C1 segment of cervical spinal cord (tissue), 14 donors: ENCODE measurements around the gene PRM1.

Experiments used
- DNase-seq, 14 donors: peaks; one replicate each; lab custom pipeline; 2025; lab: John Stamatoyannopoulos, UW

Gene PRM1

DNA sequence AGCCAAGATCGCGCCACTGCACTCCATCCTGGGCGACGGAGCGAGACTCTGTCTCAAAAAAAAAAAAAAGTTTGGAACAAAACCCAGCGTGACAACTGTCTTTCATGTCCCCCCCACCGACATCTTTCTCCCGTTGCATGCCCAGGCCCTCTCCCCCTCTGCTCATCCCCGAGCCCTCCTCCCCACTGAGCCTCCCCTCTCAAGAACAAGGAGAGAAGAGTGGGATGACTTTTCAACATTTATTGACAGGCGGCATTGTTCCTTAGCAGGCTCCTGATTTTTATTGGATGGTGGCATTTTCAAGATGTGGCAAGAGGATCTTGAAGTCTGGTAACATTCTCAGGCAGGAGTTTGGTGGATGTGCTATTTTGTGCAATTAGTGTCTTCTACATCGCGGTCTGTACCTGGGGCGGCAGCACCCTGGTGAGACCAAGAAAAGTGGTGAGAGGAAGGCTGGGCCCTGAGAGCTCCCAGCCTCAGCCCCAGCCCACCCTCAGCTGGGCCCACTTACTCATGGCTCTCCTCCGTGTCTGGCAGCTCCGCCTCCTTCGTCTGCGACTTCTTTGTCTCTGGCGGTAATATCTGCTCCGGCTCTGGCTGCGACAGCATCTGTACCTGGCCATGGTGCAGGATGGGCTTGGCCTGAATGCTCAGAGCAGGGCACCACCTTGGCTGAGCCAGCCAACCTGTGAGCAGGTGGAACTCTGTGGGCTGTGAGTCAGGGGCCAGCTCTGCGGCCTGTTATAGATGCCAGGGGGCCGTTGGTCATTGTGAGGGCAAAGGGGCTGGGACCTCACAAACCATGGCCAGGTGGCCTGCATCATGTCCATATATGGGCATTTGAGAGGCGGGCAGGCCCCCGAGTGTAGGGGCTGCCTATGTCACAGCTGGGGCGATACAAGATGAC lies at the start of gene PRM1:
PRM1 (minus strand) TSS at position 715 of the 907 bp plus-strand sequence; CDS start at position 623, 92 bp downstream.
- no peak for DNase-seq

DNA sequence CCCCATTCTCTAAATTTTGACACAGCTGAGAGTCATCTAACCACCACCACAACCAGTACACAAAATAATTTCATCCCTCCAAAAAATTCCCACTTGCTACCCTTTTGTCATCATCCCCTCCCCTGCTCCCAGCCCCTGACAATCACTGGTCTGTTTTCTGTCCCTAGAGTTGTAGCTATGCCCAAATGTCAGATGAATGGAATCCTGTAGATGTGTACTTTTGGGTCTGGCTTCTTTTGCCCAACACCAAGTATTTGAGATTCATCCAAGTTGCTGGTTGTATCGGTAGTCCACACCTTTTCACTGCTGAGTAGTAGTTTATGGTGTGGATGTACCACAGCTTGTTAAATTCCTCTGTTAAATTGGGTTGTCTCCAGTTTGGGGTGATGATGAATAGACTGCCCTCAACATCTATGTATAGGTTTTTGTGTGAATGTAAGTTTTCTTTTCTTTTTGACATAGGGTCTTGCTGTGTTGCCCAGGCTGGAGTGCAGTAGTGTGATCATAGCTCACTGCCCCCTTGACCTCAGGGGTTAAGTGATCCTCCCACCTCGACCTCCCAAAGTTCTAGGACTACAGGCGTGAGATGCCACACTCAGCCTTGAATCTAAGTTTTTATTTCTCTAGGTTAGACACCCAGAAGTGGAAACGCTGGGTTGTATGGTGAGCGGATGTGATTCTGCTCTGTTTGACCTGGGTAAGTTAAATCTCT lies 49.6 kb upstream of the PRM1 start:
- no peak for DNase-seq

GRCh38 chr16:11329891-11330290 lies 48.8 kb upstream of the PRM1 start:
- no peak for DNase-seq

DNA sequence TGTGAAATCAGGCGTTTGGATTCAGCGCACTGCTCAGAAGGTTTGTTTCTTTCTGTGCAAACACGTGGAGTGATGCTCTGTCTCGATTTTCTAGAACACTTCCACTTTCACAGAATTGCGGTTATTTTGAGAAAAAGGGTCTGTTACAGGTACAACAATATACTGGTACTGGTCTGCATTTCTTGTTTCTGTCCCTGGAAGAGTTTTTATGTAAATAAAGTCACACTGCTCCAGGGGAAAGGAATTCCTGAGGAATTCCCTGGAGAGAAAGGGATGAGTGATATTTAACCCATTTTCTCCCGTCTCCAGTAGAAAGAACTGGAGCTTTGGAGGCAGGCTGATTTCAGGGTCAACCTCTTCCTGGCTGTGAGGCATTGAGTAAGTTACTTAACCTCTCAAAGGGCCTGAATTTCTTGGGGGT lies 48.0 kb upstream of the PRM1 start:
- DNase-seq: no peak

GRCh38 chr16:11328172-11329070 lies 47.3 kb upstream of the PRM1 start:
- peak in 3 of 14 donors; percentile 3 to 30 (median 4) for DNase-seq

DNA sequence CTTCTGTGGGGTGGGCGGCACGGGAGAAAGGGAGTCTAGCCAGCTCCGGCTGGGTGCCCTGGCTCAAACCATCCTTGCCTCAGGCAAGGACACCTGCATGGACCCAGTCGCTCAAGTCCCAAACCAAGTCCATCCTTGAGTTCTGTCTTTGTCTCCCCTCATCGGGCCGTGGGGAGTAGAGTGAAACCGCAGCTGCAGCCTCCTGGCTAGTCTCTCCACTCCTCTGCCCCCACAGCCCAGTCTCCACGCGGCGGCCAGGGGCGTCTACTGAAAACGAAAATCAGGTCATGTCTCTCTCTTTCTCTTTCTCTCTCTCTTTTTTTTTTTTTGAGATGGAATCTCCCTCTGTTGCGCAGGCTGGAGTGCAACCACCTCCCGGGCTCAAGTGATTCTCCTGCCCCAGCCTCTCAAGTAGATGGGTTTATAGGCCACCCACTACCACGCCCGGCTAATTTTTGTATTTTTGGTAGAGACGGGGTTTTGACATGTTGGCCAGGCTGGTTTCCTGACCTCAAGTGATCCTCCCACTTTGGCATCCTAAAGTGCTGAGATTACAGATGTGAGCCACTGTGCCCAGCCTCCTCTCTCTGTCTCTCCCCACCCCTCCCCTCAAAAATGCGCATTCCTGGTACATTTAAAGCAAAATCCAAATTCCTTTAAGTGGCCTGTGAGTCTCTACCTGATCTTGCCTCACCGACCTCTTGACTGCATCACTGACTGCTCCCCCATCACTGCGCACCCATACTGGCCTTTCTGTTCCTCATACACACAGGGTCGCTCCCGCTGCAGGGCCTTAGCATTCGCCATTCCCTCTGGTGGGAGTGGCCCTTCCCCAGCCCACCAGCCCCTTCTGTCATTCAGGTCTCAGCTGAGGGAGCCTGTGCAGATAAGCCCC lies 46.4 kb upstream of the PRM1 start:
- DNase-seq: no peak

GRCh38 chr16:11326737-11327276 lies 45.7 kb upstream of the PRM1 start:
- no peak for DNase-seq

- DNase-seq: no peak
Observed at GRCh38 chr16:11326084-11326736, 45.1 kb upstream of the PRM1 start.

GRCh38 chr16:11325404-11326083 lies 44.4 kb upstream of the PRM1 start:
- peak in 1 of 14 donors; percentile 28 for DNase-seq

GRCh38 chr16:11323551-11324336 lies 42.6 kb upstream of the PRM1 start:
- DNase-seq: no peak

- DNase-seq: no peak
Observed at GRCh38 chr16:11322823-11323222, 41.7 kb upstream of the PRM1 start.

- DNase-seq: no peak
Observed at GRCh38 chr16:11321662-11322061, 40.5 kb upstream of the PRM1 start.

DNA sequence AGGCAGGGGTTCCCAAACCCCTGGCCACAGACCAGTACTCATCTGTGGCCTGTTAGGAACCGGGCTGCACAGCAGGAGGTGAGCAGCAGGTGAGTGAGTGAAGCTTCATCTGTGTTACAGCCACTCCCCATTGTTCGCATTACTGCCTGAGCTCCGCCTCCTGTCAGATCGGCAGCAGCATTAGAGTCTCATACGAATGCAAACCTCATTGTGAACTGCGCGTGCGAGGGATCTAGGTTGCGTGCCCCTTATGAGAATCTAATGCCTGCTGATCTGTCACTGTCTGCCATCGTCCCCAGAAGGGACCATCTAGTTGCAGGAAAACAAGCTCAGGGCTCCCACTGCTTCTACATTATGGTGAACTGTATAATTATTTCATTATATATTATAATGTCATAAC lies 39.0 kb upstream of the PRM1 start:
- DNase-seq: no peak

DNA sequence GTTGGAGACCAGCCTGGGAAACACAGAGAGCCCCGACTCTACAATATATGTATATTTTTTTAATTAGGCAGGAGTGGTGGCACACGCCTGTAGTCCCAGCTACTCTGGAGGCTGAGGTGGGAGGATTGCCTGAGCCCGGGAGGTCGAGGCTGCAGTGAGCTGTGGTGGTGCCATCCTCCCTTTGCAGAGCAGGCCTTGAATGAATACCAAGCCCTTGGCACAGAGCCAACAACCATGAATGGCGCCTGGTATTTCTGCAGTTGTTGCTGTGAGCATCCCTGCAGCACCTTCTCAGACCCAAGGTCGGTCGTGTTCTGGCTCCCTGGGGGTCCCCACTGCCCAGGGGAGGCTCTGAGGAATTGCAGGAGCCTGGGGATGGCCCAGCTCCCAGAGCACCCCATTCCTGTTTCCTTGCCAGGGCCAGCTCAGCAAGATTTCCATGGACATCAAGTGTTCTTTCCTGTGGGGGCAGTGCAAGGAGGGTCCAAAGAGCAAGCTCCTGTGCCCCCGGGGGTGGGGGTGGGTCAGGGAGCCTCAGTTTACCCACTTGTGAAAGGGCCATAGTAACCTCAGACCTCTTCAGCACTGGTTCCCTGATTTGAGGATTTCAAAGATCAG lies 38.5 kb upstream of the PRM1 start:
- DNase-seq: no peak

GRCh38 chr16:11318817-11319216 lies 37.7 kb upstream of the PRM1 start:
- DNase-seq: no peak

DNA sequence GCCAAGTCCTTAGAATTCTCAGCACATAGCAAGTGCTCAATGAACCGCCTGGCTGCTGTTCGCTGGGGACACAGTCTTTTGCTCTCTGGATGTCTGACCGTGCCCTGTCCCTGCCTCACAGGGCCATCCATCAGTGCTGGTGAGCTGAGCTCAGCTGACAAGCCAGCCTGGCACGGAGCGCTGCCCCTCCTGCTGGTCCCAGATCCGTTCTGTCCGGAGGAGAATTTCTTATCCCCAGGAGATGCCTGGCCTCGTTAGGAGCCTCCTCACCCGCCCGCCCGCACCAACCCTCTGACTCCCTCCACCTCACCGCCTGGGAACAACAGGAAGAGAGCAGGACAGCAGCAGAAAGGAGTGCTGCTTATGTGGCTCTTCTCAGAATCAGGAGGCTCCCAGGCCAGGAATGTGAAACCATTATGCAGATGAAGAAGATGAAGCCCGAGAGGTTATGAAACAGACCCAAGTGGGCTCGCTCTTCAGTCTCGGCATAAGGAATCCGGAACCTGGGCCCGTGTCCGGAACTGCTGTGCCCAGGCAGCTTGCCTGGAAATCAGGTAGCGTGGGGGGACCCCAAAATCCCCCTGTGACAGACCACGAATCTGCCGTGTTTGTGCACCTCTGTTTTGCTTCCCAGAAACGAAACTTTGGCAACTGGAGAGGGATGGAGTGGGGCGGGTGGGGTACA lies 35.3 kb upstream of the PRM1 start:
- DNase-seq: peak in 2 of 14 donors; percentile 11 to 19

- no peak for DNase-seq
Observed at GRCh38 chr16:11315510-11315909, 34.4 kb upstream of the PRM1 start.
